GM19467 (cell line): ENCODE data around the gene SMG7.

Experiments
- ATAC-seq: cut with Tn5 transposase; IDR thresholded peaks from one replicate; pipeline ENCODE4 v1.9.1; 2021; ENCODE audit warnings: mild to moderate bottlenecking, moderate library complexity; ENCODE audit not compliant: unreplicated experiment

SMG7 gene

DNA sequence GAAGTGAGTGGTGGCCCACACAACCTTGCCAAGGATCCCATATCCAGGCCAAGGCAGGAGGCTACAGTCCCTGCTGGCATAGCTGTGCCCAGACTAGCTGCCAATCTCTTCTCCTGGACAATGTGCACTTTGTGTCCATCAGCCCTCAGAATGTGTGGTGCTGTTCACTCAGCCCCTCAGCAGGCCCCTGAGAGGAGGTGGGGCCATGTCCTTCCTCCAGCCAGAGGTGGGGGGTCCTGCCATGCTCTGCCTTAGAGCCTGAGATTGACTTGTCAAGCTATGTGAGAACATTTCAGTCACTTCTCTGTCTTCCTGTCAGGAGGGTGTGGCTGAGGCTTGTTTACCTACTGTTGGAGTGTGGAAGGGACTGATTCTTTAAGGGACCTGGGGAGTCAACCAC lies 116.5 kb downstream of the SMG7 start:
- ATAC-seq, result no peak

DNA sequence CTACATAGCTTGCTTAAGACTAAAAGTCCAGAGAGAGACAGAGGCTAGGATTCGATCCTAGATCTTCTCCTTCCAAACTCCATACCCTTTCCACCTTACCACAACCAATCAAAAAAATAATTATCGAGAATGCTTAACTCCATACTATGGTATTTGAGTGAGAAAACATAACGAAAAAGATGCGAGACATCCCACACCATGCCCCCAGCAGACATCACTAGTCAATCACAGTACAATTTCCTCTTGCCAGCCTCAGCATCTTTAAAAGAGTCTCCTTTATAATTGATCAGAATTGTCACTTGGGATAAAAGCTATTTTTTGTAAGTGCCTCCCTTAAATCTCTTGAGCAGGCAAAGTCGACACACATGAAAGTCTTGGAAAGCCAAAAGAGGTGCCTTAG lies 117.1 kb downstream of the SMG7 start:
- ATAC-seq, result no peak

DNA sequence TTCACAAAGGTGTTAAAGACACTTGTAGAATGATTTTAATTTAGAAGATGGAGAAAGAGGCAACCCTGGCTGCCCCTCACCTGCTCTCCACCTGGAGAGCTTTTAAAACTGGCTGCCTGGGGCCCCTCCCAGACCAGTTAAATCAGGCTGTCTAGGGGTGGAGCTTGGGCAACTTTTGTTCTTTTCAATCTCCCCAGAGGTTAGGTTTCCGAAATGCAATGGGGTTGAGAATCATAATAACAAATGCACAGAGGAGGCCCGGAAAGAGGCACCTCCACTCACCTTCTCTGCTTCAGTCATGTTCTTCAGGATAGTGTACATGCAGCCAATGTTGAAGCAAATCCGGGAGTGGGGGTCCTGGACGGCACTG lies 117.6 kb downstream of the SMG7 start:
- peak; percentile 11 for ATAC-seq

DNA sequence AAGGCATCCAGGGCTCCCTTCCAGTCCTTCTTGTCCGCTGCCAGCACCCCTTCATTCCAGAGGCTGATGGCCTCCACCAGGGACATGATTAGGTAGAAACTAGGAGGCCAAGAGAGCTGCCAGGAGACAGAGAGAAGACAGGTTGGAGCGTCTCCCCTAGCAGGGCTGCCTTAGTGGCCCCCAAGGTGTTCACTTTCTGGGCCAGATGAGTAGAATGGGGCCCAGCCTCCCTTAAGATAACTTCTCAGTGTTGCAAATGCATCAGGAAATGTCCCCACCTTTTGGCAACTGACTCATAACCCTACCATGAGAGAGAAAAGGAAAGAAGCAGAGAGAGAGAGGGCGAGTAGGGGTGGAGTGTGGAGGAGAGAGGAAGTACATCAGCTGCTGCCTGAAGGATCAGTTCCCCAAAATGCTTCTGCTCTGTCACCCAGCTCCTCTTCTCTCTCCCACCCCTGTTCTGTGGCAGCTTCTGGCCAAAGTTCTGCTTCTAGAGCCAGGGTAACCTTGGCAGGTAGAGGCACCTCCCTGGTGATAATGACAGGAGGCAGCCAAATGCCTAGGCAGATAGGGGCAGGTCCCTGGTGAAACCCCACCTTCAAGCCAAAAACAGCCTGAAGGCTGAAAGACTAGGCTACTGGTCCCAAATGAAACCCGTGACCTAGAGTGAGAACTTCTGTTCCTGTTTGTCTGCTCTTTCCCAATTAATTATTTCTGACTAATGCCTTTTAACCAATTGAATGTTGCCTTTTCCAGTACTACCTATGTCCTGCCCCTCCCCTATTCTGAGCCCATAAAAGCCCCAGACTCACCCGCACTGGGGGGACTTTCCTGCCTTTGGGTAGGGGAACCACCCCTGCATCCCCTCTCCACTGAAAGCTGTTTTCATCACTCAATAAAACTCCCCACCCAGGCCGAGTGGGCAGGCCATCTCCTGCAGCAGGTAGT lies 118.2 kb downstream of the SMG7 start, which contains the start of gene NCF2:
TSS of gene NCF2 (minus strand) at position 216 of the 948 bp plus-strand sequence. CDS start at position 86, 130 bp downstream.
- peak; percentile 63 for ATAC-seq

DNA sequence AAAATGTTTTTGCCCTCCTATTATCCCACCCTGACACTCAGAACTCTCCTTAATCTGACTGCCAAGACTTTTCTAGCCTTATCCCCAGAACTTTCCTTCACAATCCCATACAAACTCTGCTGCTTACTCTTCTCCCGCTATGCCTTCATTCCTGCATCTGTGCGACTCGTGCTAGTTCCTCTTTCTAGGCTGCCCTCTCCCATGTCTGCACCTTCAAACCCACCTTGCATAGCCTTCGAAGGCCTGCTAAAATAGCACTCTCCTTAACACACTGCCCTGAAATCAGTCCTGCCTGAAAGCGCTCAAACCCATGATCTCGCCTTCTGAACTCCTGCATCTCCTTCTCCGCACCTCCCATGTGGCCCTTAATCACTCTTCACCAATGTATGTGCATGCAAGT lies 120.4 kb downstream of the SMG7 start:
- no peak for ATAC-seq

DNA sequence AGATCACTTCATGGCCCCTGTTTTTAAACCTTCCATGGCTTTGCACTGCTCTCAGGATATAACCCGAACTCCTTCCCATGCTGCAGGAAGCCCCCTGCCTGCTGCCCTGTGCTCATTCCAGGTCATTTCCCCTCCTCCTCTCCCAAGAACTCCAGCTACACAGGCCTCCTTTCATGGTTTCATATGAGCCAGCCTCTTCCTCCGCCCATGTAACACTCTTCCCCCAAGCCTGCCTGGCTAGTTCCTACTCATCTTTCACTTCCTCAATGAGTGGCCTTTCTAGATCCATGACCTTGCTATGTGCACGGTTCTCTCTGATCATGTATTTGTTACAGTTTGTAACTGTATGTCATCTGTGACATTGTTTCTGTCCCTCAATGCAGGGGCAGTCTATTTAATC lies 121.1 kb downstream of the SMG7 start:
- peak; percentile 43 for ATAC-seq

DNA sequence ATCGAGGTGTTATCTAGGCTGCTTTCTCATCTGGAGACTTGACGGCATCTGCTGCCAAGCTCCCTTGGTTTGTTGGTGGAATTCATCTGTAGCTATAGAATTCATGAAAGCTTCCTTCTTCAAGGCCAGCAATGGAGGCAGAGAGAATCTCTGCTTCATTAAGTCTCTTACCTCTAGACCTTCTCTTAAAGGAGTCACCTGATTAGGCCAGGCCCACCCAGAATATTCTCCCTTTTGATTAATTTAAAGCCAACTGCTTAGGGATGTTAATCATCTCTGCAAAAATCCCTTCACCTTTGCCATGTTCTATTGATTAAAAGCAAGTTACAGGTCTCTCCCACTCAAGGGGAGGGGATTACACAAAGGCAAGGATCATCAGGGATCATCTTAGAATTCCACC lies 123.2 kb downstream of the SMG7 start:
- ATAC-seq, result no peak

DNA sequence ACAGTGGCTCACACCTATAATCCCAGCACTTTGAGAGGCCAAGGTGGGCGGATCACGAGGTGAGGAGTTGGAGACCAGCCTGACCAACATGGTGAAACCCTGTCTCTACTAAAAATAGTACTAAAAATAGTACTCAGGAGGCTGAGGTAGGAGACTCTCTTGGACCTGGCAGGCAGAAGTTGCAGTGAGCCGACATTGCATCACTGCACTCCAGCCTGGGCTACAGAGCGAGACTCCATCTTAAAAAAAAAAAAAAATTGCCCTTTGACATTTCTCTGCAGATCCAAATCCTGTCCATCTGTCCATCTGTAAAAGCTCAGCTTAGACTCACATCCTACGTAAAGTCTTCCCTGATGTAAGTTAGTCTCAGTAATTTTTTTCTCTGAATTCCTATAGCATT lies 124.2 kb downstream of the SMG7 start:
- ATAC-seq, result no peak

DNA sequence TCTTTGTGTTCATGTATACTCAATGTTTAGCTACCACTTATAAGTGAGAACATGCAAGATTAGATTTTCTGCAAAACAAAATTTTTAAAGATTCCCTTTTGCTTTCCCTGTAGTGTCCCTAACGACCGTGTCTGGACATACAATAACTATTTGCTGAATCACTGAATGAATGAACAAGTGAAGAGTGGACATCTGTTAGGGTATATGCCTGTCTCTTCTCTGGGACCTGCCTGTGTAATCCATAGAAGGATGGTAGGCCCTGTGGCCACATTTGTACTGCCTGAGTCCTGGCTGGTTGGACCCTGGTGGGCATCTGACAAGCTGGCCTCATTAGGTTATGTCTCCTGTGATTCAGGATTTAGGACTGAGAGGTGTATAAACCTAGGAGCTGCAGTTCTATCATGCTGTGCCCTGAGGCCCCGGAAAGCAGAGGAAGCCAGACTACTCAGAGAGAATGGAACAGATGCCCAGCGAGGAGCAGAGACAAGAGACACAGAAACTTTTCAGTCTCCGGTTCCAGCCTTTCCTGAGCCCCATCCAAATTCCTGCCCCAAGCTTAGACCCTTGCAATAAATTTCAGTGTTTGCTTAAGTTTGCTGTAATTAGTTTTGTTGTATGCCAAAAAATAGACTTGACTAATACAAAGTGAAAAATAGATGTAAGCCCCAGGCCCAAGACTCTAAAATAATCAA lies 125.5 kb downstream of the SMG7 start:
- ATAC-seq, result no peak

DNA sequence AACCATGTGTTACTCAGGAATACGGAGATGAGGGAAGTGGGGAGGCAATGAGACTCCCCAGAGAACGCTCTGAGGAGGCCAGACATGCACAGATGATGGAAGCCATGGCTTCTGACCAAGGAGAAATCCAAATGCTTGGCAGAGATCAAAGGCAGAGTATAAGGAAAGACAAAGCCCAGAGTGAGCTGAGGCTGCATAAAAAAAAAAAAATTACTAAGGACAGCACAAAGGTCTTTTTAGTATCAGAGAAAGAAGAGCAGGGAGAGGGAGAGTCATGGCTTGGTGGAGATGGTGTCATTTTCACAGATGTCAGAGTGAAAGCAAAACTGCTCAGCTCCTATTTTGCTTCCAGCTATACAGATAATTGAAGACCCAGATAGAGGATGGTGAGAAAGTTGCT lies 126.1 kb downstream of the SMG7 start:
- peak; percentile 52 for ATAC-seq

DNA sequence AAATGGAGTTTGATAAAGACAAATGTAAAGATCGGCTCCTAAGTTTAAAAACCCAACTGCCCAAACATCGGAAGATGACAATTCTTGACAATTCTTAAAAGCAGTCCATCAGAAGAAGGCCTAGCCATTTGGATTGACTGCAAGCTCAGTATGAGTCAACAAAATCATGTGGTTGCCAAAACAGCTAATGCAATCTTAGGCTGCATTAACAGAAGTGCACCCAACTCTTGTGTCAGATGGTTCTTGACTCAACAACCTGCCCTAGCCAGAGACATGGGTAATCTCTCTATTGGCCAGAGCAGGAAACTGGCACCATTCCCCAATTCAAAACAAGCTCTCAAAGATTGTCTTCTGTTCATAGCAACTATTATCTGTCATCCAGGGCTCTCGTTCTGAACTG lies 127.8 kb downstream of the SMG7 start:
- ATAC-seq, result no peak

DNA sequence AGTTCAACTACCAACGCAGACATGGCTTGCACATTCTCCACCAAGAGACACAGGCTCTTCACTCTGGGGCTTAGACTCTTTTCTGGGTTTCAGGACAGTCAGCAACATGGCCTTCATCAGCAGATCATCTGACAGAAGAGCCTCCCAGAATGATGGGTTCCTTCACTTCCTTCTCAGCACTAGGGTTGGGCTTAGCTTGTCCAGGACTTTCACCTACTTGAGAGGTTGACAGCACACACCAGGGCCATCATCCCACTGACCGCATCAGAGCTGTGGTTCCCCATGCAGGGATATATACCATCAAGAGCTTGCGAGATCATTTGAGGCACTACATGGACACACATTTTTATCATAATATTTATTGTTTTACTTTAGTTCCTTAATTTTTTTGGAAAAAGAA lies 128.3 kb downstream of the SMG7 start:
- ATAC-seq, result no peak

DNA sequence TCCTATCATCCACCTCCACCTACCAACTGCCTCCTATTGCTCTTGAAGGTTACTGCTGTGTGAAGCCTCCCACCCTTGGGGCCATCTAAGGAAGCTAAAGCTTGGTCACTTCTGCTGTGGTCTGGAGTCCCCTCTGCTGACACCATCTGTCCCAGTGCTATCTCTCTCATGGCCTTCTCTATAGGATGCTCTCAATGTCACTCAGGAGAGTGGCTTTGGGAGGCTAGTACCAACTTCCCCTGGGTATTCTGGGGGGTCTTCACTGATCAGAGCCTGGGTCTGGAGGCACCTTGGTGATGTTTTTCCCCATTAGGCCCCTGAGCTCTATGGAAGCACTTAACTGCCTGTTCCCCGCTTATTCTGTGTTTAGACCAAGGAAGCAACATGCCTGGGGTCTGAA lies 130.2 kb downstream of the SMG7 start:
- ATAC-seq, result no peak
